Breast epithelium (tissue), 3 donors: ENCODE measurements around the gene CFL1.

ENCODE experiments used
- CTCF ChIP-seq, 3 donors: fragments of 450-650 bp; IDR thresholded peaks; one replicate each; pipeline ENCODE4 v1.5.1; 2016 to 2017; ENCODE audit warnings: antibody characterized with exemption in 3 of 3, mild to moderate bottlenecking in 3 of 3, moderate library complexity in 3 of 3
- POLR2A ChIP-seq: fragments of 450-650 bp; IDR thresholded peaks from one replicate; pipeline ENCODE4 v1.6.1; 2016; ENCODE audit warnings: antibody characterized with exemption, mild to moderate bottlenecking, moderate library complexity
- POLR2AphosphoS5 ChIP-seq, 3 donors: sonication (generic); formaldehyde crosslinking; IDR thresholded peaks; one replicate each; pipeline ENCODE4 v1.6.1; 2017; ENCODE audit warnings: antibody characterized with exemption in 3 of 3

- no peak for TF ChIP-seq POLR2A
- no peak for TF ChIP-seq CTCF (IDR thresholded peaks at IDR 0.05)
- no peak for TF ChIP-seq POLR2AphosphoS5 (IDR thresholded peaks at IDR 0.05)
These were observed 6.1 kb upstream of the CFL1 start for GRCh38 chr11:65863889-65864705.
